Stimulated activated CD4-positive, alpha-beta T cell treated with anti-CD3 and anti-CD28 coated beads, Interleukin-2, amount 100 ng/mL, for 4 hours (primary cell): ENCODE data around the gene LRCOL1.

Experiments
- DNase-seq: peaks from one replicate; pipeline ENCODE4 v3.0.0-alpha.2; 2020; ENCODE audit warnings: low read depth

The LRCOL1 gene

DNA sequence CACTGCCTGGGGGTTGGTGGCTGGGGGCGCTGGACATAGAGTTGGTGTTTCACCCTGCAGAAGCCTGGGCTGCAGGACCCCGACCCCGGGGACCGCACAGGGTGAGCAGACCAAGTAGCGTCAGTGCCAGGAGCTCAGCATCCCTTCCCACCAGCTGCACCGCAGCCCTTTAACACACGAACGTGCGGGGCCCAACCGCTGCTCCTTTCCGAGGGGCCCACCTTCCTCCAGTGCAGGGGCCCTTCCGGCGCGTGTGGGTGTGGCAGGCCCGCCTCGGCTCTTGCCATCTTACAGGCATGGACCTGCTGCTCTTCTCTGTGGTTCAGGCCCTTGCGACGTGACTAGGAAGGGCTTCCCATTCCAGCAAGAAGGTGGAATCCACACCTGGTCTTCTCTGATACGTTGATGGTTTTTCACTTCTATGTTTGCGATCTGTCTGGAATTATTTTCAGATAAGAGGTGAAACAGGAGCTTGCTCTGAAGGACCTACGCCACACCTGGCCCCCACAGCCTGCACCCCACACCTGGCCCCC is 47.8 kb downstream of the LRCOL1 start:
- DNase-seq = no peak

DNA sequence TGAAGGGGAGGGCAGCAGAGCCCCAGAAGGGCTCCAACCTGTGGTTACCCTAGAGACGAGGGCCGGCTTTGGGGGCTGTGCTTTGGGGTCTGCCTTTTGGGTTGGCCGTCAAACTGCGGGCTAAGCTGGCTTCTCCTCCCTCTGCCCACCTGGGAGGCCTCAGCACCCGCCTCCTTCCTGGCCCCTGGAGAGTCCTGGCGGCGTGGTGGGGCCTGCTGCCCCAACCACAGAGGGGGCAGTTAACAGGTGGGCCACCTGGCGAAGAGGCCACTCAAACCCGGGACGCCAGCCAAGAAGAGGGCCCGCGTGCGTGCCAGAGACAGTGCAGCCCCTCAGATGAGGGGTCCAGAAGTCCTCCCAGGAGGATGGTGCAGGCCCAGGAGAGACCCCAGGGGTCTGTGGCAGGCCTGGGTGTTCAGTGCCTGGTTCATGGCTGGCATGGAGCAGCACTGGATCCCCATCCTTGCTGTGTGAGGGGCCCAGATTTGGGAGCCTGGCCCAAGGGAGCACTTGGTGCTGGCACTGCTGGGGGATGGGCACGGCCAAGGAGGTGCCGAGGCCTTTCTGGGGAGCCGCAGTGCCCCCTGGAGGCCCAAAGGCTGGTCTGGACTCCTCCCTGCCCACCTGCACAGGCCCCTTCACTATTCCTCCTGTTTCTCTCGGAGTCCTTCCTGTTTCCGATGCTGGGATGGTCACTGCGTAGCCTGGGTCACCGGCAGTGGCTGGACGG is 48.8 kb downstream of the LRCOL1 start:
- DNase-seq = no peak

DNA sequence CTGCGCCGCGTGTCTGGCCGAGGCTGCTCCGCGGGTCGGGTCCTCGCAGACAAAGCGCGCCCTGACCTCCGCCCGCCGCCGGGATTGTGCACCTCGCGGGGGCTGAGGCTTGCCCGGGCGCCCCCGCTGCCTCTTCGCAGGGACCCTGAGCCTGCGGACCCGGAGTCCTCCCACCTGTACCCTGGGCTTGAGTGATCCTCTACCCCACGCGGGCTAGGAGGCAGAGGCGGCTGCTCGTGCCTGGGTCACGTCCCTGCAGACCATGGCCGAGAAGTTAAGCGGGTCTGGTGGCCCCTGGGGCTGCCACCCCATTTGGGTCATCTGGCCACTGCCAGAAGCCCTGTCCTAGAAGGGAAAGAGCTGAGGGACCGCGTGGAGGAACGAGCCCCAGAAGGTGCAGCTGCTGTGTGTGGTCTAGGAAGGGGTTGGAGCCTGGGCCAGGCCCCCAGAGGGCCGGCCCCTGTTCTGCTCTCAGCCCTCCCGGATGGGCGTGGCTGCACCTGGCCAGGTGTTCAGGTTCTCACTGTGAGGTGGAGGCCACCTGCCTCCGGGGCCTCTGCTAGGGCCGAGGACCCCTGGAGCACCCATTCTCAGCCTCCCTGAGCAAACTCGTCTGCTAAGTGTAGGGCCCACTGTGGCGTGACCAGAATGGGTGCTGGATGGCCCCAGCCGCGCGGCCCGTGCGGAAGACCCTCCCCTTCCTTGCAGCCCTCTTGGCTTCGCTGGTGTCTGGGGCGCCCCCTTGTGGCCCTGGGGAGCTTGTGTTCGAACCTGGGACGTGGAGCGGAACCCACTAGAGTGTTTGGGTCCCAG is 49.6 kb downstream of the LRCOL1 start:
- DNase-seq = peak; percentile 62

DNA sequence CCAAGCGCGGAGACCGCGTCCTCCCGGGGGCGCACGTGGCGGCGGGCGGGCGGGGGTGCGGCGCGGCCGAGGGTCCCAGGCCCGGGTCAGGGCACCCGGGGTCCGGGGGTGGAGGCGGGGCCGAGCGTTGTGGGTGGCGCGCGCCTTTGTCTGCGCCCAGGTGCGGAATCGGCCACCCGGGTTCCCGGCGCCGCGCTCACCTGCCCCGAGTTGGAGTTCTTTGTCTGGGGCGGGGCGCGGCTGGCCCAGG is 50.1 kb downstream of the LRCOL1 start:
- no peak for DNase-seq

DNA sequence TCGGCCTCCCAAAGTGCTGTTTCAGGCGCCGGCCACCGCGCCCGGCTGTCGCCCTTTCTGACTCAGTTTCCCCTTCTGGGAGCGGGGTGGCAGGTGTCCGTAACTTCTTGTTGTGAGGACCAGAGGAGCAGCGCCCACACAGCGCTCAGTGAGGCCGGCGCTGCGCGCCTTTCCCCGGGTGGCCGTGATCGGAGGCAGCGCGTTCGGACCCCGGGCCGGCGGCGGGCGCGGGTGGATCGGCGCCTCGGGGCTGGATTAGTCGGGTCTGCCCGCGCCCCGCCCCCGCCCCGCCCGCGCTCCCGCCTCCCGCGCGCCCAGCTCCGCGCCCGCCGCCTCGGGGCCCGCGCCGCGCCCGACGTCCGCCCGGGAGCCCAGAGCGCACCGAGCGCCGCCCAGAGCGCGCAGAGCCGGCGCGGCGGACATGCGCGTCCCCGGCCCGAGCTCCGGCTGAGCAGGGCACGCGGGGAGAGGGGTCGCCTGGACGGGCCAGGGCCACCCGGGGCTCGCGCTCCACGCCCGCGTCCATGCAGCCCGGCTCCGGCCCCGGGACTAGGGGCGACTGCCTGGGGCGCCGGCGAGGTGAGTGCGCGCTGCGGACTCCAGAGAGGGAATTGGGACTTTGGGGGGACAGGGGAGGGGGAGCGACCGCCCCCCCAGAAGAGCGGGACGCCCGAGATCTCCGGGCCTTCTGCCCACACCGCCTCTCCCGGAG is 50.6 kb downstream of the LRCOL1 start:
- peak; percentile 15 for DNase-seq

DNA sequence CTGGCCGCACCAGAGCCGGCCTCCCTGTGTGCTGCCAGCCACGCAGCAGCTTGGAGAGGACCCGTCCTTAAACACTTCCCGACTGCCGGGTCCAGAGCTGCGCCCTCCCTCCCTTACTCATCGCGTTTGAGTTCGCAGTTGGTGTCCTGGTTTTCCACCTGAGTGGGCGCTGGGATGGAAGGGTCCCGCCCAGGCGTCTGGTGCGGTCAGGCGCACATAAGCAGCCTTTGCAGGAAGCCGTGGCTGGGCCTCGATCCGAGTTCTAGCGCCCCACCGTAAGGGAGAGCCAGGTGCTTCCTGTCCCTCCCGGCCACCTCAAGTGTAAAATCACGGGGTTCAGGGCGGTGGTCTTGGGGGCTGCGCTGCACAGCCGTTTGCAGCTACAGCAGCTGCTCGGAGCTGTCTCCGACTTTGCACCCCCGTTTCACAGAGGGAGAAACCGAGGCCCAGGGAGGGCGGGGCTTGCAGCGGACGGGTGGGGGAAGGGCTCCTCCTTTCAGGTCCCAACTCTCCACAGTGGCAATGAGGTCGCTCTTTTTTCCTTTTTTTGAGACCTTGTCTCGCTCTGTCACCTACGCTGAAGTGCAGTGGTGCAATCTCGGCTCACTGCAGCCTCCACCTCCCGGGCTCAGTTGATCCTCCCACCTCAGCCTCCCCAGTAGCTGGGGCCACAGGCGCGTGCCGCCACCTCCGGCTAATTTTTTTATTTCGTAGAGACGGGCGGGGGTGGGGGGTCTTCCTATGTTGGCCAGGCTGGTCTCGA is 51.3 kb downstream of the LRCOL1 start:
- no peak for DNase-seq

DNA sequence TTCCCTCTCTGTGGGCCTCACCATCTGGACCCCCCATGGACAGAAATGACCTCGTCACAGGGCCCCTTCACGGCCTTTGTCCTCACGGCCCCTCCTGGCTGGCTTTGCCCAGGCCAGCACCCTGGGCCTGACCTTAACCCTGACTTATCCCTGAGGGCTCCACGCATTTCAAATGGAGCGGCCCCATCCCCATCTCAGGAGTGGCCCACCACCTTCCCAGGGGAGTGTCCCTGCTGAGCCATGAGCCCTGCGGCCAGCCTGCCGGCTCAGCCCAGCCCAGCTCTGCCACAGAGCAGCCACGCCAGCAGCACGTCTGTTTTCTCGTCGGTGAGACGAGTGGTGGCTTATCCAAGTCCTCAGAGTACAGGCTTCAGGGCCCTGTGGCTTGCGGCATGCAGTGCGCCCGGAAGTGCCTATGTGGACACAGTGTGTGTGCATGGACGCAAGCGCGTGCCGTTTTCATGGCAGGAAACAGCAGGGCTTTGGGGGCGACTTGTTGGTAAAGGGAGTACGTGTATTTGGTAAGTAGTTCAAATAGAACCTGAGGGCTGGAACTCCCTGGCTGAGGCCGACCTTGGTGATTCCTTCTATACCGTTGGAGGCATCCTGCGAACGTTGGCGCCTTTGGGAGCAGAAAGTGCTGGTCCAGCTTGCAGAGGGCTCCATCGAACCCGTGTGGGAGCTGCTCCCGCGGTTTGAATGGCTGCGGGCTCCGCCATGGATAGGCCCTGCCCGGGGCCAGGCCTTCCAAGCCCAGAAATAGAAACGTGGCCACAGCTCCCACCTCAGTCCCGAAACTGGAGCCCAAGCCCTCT is 52.1 kb downstream of the LRCOL1 start:
- no peak for DNase-seq

DNA sequence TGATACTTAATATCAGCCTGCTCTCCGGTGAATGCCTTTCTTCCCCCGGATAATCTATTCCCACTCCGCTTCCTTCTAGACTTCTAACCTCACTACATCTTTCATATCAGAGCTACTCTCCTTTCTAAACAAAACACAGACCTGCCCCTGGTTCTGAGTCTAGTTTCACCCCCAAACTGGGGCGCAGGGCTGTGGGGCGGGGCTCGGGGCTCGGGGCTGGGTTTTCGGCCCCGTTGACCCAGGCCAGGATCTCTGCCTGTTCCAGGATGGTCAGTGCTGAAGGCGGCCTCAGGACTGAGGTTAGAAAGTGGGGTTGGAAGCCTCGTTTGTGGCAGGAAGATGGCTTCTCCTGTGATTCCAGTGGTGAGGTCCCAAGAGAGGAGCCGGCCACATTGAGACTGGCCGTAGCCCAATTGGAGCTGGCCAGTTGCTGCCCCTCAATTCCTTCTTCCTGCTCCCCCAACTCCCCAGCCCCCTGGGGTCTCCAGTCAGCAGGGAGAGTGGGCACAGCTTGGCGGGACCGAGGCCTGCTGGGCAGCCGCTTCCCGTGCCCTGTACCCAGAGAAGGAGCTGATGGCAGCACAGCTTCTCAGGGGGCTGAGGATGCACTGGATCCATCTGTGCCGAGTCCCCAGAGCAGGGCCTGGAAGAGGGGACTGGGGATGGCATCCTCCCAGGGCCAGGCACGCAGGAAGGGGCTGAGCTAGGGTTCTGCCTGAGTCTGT is 52.9 kb downstream of the LRCOL1 start:
- no peak for DNase-seq

DNA sequence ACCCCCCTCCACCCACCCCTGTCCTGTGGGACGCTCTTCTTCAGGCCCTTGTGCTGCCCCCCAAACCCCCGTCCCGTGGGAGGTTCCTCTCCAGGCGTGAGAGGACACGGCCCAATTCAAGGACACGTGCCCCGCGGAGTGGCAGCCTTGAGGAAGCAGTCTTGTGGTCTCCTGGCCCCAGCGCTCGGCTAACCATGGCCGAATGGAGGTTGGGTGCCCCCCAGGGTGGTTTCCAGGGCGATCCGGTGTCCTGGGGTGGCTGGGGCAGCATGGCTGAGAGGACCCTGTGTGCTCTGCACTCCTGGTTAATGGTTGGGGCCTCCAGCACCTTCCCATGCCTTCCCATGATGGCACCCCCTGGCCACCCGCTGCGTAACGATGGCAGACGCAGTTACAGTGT is 53.6 kb downstream of the LRCOL1 start:
- no peak for DNase-seq

DNA sequence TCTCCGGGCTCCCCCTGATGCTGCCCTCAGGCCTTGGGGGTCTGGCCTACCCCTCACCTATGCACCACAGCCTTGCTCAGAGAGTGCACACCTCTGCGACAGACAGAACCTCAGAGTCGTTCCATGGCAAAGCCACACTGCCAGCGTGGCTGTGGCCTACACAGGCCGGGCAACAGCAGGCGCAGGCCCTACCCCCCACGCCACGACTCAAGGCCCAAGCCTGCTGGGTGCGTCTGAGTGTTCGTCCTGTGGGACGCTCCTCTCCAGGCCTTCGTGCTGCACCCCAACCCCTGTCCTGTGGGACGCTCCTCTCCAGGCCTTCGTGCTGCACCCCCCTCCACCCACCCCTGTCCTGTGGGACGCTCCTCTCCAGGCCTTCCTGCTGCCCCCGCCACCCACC is 54.2 kb downstream of the LRCOL1 start:
- DNase-seq = no peak

DNA sequence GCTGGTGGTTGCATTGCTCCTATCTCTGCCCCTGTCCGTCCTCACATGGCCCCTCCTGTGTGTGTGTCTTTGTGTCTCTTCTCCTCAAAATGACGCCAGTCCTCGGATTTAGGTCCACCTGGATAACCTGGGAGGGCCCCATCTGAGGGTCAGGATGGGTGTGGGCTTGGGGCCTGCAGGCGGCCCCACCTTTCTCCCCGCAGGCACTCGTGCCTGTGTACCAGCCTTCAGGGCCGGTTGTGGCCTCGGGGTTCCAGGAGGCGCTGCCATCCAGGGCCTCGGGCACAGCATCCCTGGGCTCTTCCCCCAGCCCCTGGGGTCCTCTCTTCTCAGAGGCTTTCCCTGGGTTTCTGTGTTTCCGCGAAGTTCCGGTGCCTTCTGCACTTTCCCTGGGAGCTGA is 54.7 kb downstream of the LRCOL1 start:
- no peak for DNase-seq

DNA sequence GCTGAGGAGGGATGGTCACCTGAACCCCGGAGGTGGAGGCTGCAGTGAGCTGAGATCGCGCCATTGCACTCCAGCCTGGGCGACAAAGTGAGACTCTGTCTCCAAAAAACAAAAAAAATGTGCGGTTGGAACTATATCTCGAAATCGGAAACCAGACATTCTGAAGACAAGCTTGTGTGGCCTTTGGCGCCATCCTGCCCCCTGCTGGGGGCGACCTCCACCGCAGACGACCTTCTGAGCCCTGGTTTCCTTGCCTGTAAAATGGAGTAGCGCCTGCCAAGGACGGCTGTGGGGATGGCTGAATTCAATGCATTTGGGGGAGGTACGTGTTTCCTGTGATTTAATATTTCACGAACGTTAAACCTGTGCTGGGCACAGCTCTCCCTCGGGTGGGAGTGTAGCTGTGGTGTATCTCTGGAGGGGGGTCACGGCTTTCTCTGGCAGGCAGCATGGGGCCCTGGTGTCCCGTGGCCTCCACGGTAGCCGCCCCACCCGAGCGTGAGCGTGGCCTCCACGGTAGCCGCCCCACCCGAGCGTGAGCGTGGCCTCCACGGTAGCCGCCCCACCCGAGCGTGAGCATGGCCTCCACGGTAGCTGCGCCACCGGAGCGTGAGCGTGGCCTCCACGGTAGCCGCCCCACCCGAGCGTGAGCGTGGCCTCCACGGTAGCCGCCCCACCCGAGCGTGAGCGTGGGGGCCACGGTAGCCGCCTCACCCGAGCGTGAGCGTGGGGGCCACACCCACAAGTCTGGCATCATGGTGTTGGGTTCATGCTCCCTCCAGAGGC is 55.3 kb downstream of the LRCOL1 start:
- DNase-seq = no peak
